T-cell (primary cell): ENCODE measurements around the gene SLC26A1. TPM values are rescaled to one million over a fixed set of nuclear protein-coding genes. Genes with fewer than 3 reads are reported as not detected.
A peak's percentile ranks its signal among the peaks of the same experiment; 100 is the strongest.

Experiments
- ATAC-seq, 4 experiments: fragments of 200-7000 bp in 3 of 4; fragments of 150-1000 bp in 1 of 4; cut with Tn5 transposase; replicated peaks in 1 of 4; 1 replicate in 3 of 4; 2 replicates in 1 of 4; pipeline ENCODE4 v1.10.0; 2021; ENCODE audit warnings: moderate library complexity in 3 of 4, mild to moderate bottlenecking in 2 of 4, moderate number of reproducible peaks in 1 of 4
- CTCF ChIA-PET, 2 donors: fragments of 300-600 bp; sonication (Branson Sonifier 250); formaldehyde crosslinking; loops; one replicate each; lab custom pipeline; 2022; ENCODE audit warnings: antibody characterized with exemption in 2 of 2; lab: Charles Lee
- POLR2A ChIA-PET, 2 donors: fragments of 300-600 bp; sonication (Branson Sonifier 250); formaldehyde crosslinking; loops; one replicate each; lab custom pipeline; 2022; ENCODE audit warnings: antibody characterized with exemption in 2 of 2; lab: Charles Lee
- DNase-seq, 35 experiments: peaks; one replicate each; pipeline versions ENCODE4 v3.0.0 to v3.0.0-alpha.2; 2013 to 2023
- H3K27ac ChIP-seq: one replicate; pipeline ENCODE4 v1.5.1; 2013; ENCODE audit warnings: low read length
- H3K27me3 ChIP-seq, 2 experiments: replicated peaks in 1 of 2; 1 replicate in 1 of 2; 2 replicates in 1 of 2; pipeline versions ENCODE4 v1.6.1 to v1.7.0; 2013; ENCODE audit warnings: low read length in 1 of 2, mixed read lengths in 1 of 2; ENCODE audit not compliant: control insufficient read depth in 2 of 2, insufficient read depth in 2 of 2; ENCODE audit errors: extremely low read depth in 1 of 2
- H3K36me3 ChIP-seq, 2 donors: 1 replicate in 1 of 2; 2 replicates in 1 of 2; pipeline versions ENCODE4 v1.6.1 to v1.7.0; 2013; ENCODE audit warnings: low read length in 1 of 2; ENCODE audit not compliant: control insufficient read depth in 2 of 2, insufficient read depth in 1 of 2; ENCODE audit errors: extremely low read depth in 1 of 2
- H3K4me1 ChIP-seq, 2 experiments: 1 replicate in 1 of 2; 2 replicates in 1 of 2; pipeline versions ENCODE4 v1.6.1 to v1.7.0; 2013; ENCODE audit warnings: low read length in 2 of 2, mixed read lengths in 1 of 2; ENCODE audit not compliant: insufficient read depth in 2 of 2, control insufficient read depth in 1 of 2; ENCODE audit errors: extremely low read depth in 1 of 2
- H3K4me3 ChIP-seq, 2 donors: 1 replicate in 1 of 2; 2 replicates in 1 of 2; pipeline versions ENCODE4 v1.5.1 to v1.7.0; 2013; ENCODE audit warnings: mild to moderate bottlenecking in 2 of 2, low read length in 1 of 2, moderate library complexity in 1 of 2; ENCODE audit not compliant: control insufficient read depth in 1 of 2; ENCODE audit errors: extremely low read depth in 1 of 2
- H3K9me3 ChIP-seq: 2 replicates; pipeline ENCODE4 v1.7.0; 2013
- H3K27ac Mint-ChIP-seq, 2 donors: one replicate each; pipeline ENCODE4 v1.8.0; 2020 to 2021; ENCODE audit warnings: mild to moderate bottlenecking in 2 of 2, mixed read lengths in 2 of 2
- H3K27me3 Mint-ChIP-seq, 2 donors: one replicate each; pipeline ENCODE4 v1.8.0; 2021 to 2022; ENCODE audit warnings: mixed read lengths in 2 of 2
- H3K36me3 Mint-ChIP-seq: one replicate; pipeline ENCODE4 v1.8.0; 2021; ENCODE audit warnings: mixed read lengths
- H3K4me1 Mint-ChIP-seq, 3 donors: one replicate each; pipeline ENCODE4 v1.8.0; 2020 to 2022; ENCODE audit warnings: mixed read lengths in 3 of 3, mild to moderate bottlenecking in 1 of 3
- H3K4me3 Mint-ChIP-seq, 3 donors: one replicate each; pipeline ENCODE4 v1.8.0; 2020 to 2022; ENCODE audit warnings: mild to moderate bottlenecking in 3 of 3, mixed read lengths in 3 of 3, moderate library complexity in 3 of 3
- H3K9me3 Mint-ChIP-seq, 3 donors: one replicate each; pipeline ENCODE4 v1.8.0; 2020 to 2022; ENCODE audit warnings: mixed read lengths in 3 of 3
- WGBS: methylation state at CpG from one replicate; pipeline ENCODE4 v1.1.5; 2013; ENCODE audit warnings: missing lambda C conversion rate; ENCODE audit not compliant: insufficient coverage; 5-methylcytosine and 5-hydroxymethylcytosine counted together
- total RNA-seq, 35 experiments: library from RNA in 6 of 35; stranded (reverse) in 6 of 35; fragments of 120-200 nt in 1 of 35; gene quantifications; one replicate each; pipeline versions ENCODE4 v1.2.1 to v1.2.4 and lab custom pipeline; 2013 to 2026

Gene SLC26A1
- total RNA-seq, 5 donors from 2014 or later (not counting 1 experiment from before 2014, with no cell fraction given), result 0.16 to 1.5 (median 0.39) TPM; not detected in 1

DNA sequence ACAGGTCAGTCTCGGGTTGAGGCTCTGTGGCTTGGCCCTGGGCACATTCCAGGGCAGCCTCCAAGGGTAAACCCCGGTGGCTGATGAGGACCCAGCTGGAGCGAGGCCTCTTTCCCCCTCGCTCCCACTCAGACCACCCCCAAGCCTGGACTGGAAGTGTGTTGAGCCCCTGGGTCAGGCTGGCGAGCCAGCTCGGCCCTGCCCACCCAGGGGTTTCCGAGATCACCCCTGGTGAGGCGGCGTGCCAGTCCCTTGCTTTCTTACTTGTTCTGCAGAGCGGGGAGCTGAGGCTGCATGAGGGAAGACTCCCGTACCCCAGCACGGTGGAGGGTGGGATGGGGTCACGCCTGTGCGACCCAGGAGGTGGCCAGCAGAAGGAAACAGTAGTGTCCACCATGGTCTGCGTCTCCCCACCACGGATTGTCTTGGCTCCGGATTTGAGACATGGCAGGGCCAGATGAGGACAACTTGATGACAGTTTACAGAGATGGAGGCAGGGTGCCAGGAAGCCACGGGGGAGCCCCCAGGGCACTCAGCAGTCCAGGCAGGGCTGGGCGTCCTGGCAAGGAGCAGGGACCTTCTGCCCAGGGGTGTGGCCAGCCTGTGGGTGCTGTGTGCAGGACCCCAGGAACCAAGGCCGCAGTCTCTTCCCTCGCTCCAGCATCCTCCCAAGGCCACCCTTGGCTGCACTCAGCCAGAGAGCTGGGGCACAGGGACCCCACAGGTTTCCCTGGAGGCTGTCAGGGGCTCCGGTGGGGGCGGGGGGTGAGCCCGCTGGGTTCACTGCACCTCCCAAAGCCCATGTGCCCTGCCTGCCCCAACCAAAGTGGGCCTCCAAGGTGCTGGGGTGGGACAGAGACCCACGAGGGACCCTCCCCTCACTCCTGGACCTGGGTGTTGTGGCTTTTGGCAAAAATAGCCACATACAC, 11.6 kb upstream of the SLC26A1 start:
- no peak for ATAC-seq
- no peak overlapping the region for H3K27ac Mint-ChIP-seq
- H3K4me3 Mint-ChIP-seq, result peak overlapping the region in 1 of 3 donors; percentile 24
- no peaks in the 10 kb centered on the region for H3K36me3 ChIP-seq
- 81% methylated on average over 24 of the region's 25 CpGs for WGBS
- H3K36me3 Mint-ChIP-seq, result no peaks in the 10 kb centered on the region
- DNase-seq, result no peak
- H3K27me3 ChIP-seq, result peaks cover 2 to 78% of the 10 kb centered on the region in 2 experiments
- POLR2A ChIA-PET, result no interaction called here
- no peaks in the 10 kb centered on the region for H3K9me3 Mint-ChIP-seq
- peaks cover 6 to 11% (median 8%) of the 10 kb centered on the region in 3 donors for H3K4me1 Mint-ChIP-seq
- H3K27ac ChIP-seq, result no peak overlapping the region
- peaks cover under 1 to 21% of the 10 kb centered on the region in 2 experiments for H3K4me1 ChIP-seq
- CTCF ChIA-PET, result no interaction called here
- H3K9me3 ChIP-seq, result no peaks in the 10 kb centered on the region
- peaks cover 34 to 65% of the 10 kb centered on the region in 2 donors for H3K27me3 Mint-ChIP-seq
- no peak overlapping the region for H3K4me3 ChIP-seq

- H3K4me3 ChIP-seq, result no peak overlapping the region
- 86% methylated on average over 13 of the region's 13 CpGs for WGBS
- DNase-seq (no peak), ATAC-seq (no peak)
- H3K4me3 Mint-ChIP-seq, result peak overlapping the region in 1 of 3 donors; percentile 24
- H3K27me3 Mint-ChIP-seq, result peaks cover 39 to 69% of the 10 kb centered on the region in 2 donors
- peaks cover 0 to 19% of the 10 kb centered on the region in 2 experiments for H3K4me1 ChIP-seq
- no peak overlapping the region for H3K27ac ChIP-seq
- H3K27me3 ChIP-seq, result peaks cover 4 to 83% of the 10 kb centered on the region in 2 experiments
- H3K27ac Mint-ChIP-seq, result no peak overlapping the region
- peaks cover 3 to 13% (median 6%) of the 10 kb centered on the region in 3 donors for H3K4me1 Mint-ChIP-seq
- no peaks in the 10 kb centered on the region for H3K36me3 Mint-ChIP-seq
- no peaks in the 10 kb centered on the region for H3K9me3 Mint-ChIP-seq
- ChIA-PET CTCF (no interaction called here), POLR2A (no interaction called here)
- no peaks in the 10 kb centered on the region for H3K36me3 ChIP-seq
- no peaks in the 10 kb centered on the region for H3K9me3 ChIP-seq
Measured at GRCh38 chr4:1004071-1004418, 10.8 kb upstream of the SLC26A1 start.

DNA sequence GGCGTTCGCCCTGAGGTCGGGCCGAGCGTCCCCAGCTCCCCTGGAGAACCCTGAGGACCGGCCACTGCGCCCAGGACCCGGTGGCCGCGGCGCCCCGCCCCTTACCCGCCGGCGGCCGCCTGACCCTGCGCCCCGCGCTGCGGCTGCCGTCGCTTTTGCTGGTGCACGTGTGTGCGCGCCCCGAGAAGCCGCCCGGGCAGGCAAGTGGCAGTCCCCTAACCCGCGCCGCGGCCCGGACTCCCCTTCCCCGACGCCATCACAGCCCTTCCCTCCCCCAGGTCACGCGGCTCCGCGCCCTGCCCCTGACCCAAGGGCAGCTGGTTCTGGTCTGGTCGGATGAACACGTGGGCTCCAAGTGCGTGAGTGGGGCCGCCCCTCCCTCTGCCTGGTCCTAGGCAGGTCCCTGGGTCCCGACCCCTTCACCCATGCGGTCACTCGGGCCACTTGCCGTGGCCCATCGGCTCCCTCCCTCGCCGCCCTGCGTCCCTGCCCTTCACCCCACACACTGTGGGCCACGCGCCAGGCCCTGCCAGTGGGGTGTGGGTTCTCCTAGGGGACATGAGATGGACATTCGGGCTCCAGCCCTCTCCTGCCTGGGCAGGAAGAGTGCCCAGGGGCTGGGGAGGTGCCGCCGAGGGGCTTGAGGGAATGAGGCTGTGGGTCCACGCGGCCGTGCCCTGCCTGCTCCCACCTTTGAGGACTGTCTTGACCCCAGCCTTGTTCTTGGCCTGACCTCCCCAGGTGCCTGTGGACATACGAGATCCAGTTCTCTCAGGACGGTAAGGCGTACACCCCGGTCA, 10.3 kb upstream of the SLC26A1 start:
- no peak overlapping the region for H3K4me3 ChIP-seq
- peak overlapping the region in 1 of 3 donors; percentile 24 for H3K4me3 Mint-ChIP-seq
- no peaks in the 10 kb centered on the region for H3K9me3 Mint-ChIP-seq
- ATAC-seq, result no peak
- no peaks in the 10 kb centered on the region for H3K36me3 ChIP-seq
- POLR2A ChIA-PET, result no interaction called here
- H3K4me1 Mint-ChIP-seq, result peaks cover 2 to 8% (median 3%) of the 10 kb centered on the region in 3 donors
- H3K27ac ChIP-seq, result no peak overlapping the region
- H3K9me3 ChIP-seq, result no peaks in the 10 kb centered on the region
- H3K27me3 Mint-ChIP-seq, result peaks cover 40 to 67% of the 10 kb centered on the region in 2 donors
- DNase-seq, result no peak
- H3K4me1 ChIP-seq, result peaks cover 0 to 13% of the 10 kb centered on the region in 2 experiments
- H3K27ac Mint-ChIP-seq, result no peak overlapping the region
- H3K36me3 Mint-ChIP-seq, result no peaks in the 10 kb centered on the region
- peaks cover 4 to 83% of the 10 kb centered on the region in 2 experiments for H3K27me3 ChIP-seq
- 26% methylated on average over 45 of the region's 63 CpGs for WGBS
- CTCF ChIA-PET, result no interaction called here

DNA sequence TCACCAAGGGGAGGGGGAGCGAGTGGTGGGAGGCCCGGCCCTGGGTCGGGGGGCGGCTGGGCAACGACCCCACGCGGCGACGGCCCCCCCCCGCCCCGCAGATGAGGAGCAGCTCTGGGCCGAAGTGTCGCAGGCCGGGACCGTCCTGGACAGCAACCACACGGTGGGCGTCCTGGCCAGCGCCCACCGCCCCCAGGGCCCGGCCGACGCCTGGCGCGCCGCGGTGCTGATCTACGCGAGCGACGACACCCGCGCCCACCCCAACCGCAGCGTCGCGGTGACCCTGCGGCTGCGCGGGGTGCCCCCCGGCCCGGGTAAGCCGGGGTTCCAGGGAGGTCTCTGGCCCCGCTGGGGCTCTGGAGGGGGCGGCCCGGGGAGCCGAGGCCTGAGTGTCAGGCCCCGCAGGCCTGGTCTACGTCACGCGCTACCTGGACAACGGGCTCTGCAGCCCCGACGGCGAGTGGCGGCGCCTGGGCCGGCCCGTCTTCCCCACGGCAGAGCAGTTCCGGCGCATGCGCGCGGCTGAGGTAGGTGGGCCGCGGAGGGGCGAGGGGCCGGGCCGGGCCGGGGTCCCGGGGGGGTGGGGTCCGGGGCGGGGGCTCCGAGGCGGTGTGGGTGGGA, 9.5 kb upstream of the SLC26A1 start:
- Mint-ChIP-seq H3K27ac (no peak overlapping the region), H3K9me3 (no peaks in the 10 kb centered on the region), H3K4me1 (peaks cover 7 to 15% (median 10%) of the 10 kb centered on the region in 3 donors), H3K4me3 (no peak overlapping the region), H3K27me3 (peaks cover 38 to 67% of the 10 kb centered on the region in 2 donors), H3K36me3 (no peaks in the 10 kb centered on the region)
- Histone ChIP-seq H3K36me3 (no peaks in the 10 kb centered on the region), H3K27me3 (peaks cover 4 to 83% of the 10 kb centered on the region in 2 experiments), H3K27ac (no peak overlapping the region), H3K9me3 (no peaks in the 10 kb centered on the region), H3K4me3 (no peak overlapping the region), H3K4me1 (peaks cover 0 to 20% of the 10 kb centered on the region in 2 experiments)
- ATAC-seq (peak in 1 of 4 experiments; percentile 8), DNase-seq (no peak)
- POLR2A ChIA-PET, result no interaction called here
- CTCF ChIA-PET, result no interaction called here
- WGBS, result 6% methylated on average over 51 of the region's 75 CpGs

- peaks cover 4 to 83% of the 10 kb centered on the region in 2 experiments for H3K27me3 ChIP-seq
- no peaks in the 10 kb centered on the region for H3K36me3 ChIP-seq
- H3K4me1 ChIP-seq, result peaks cover 0 to 23% of the 10 kb centered on the region in 2 experiments
- POLR2A ChIA-PET, result no interaction called here
- H3K27ac ChIP-seq, result no peak overlapping the region
- 7% methylated on average over 42 of the region's 54 CpGs for WGBS
- H3K9me3 Mint-ChIP-seq, result no peaks in the 10 kb centered on the region
- peaks cover 8 to 15% (median 10%) of the 10 kb centered on the region in 3 donors for H3K4me1 Mint-ChIP-seq
- CTCF ChIA-PET, result no interaction called here
- H3K36me3 Mint-ChIP-seq, result no peaks in the 10 kb centered on the region
- peak in 2 of 4 experiments; percentile 12 to 23 for ATAC-seq
- no peak overlapping the region for H3K4me3 ChIP-seq
- no peaks in the 10 kb centered on the region for H3K9me3 ChIP-seq
- no peak overlapping the region for H3K4me3 Mint-ChIP-seq
- DNase-seq, result no peak
- H3K27ac Mint-ChIP-seq, result no peak overlapping the region
- peaks cover 35 to 64% of the 10 kb centered on the region in 2 donors for H3K27me3 Mint-ChIP-seq
Measured at GRCh38 chr4:1002131-1002630, 9.0 kb upstream of the SLC26A1 start.
